IMR-90 (cell line): ENCODE data around the gene NEMF. TPM values are rescaled to one million over a fixed set of nuclear protein-coding genes. Genes with fewer than 3 reads are reported as not detected.
A peak's percentile ranks its signal among the peaks of the same experiment; 100 is the strongest.

Experiments
- ATAC-seq: fragments of 200-7000 bp; cut with Tn5 transposase; 2 replicates; pipeline ENCODE4 v1.9.1; 2020; ENCODE audit warnings: low read depth, mild to moderate bottlenecking, moderate library complexity
- BruUV-seq: library from RNA; stranded (reverse); fragments of 400-500 nt; replicated peaks from 2 replicates; lab custom pipeline; 2021; lab: Mats Ljungman, UMichigan
- CTCF ChIA-PET: fragments of 300-600 bp; formaldehyde crosslinking; extraction: SDS; loops from one replicate; lab custom pipeline; 2021; ENCODE audit warnings: antibody characterized with exemption; lab: Yijun Ruan, JAX
- POLR2A ChIA-PET: fragments of 300-600 bp; sonication (Branson Sonifier 250); formaldehyde crosslinking; loops from one replicate; lab custom pipeline; 2022; ENCODE audit warnings: antibody characterized with exemption; ENCODE audit not compliant: unreplicated experiment; lab: Charles Lee
- DNase-seq: peaks from one replicate; pipeline ENCODE4 v3.0.0; 2013
- H2AFZ ChIP-seq: replicated peaks from 2 replicates; pipeline ENCODE3; 2013; ENCODE audit warnings: low read length, mild to moderate bottlenecking; ENCODE audit not compliant: poor library complexity
- H2AK5ac ChIP-seq: 2 replicates; pipeline ENCODE4 v1.6.1; 2013; ENCODE audit warnings: low read depth, low read length, inconsistent platforms
- H2AK9ac ChIP-seq: replicated peaks from 2 replicates; pipeline ENCODE3; 2013; ENCODE audit warnings: mild to moderate bottlenecking, low read depth, low read length, moderate library complexity; ENCODE audit not compliant: poor library complexity
- H2BK120ac ChIP-seq: 2 replicates; pipeline ENCODE4 v1.6.1; 2013; ENCODE audit warnings: low read depth, low read length, inconsistent platforms
- H2BK15ac ChIP-seq: 3 replicates; pipeline ENCODE4 v1.6.1; 2013; ENCODE audit warnings: low read depth, low read length, inconsistent platforms
- H2BK20ac ChIP-seq: 2 replicates; pipeline ENCODE4 v1.6.1; 2013; ENCODE audit warnings: low read depth, mild to moderate bottlenecking, inconsistent platforms, low read length, moderate library complexity
- H2BK5ac ChIP-seq: 2 replicates; pipeline ENCODE4 v1.6.1; 2013; ENCODE audit warnings: mild to moderate bottlenecking, low read depth, low read length, inconsistent platforms; ENCODE audit not compliant: poor library complexity, severe bottlenecking
- H3K14ac ChIP-seq: replicated peaks from 2 replicates; pipeline ENCODE4 v1.6.1; 2013; ENCODE audit warnings: low read depth, low read length, inconsistent platforms
- H3K18ac ChIP-seq: 2 replicates; pipeline ENCODE4 v1.6.1; 2013; ENCODE audit warnings: low read depth, low read length, control low read depth
- H3K23ac ChIP-seq: 2 replicates; pipeline ENCODE4 v1.6.1; 2013; ENCODE audit warnings: low read depth, low read length, inconsistent platforms
- H3K27ac ChIP-seq: 2 replicates; pipeline ENCODE4 v1.5.1; 2013; ENCODE audit warnings: mild to moderate bottlenecking, control low read depth, low read length; ENCODE audit not compliant: insufficient read depth
- H3K27me3 ChIP-seq: 2 replicates; pipeline ENCODE4 v1.6.1; 2013; ENCODE audit warnings: low read length; ENCODE audit not compliant: control insufficient read depth, insufficient read depth
- H3K36me3 ChIP-seq: 2 replicates; pipeline ENCODE4 v1.6.1; 2013; ENCODE audit warnings: low read length, mixed read lengths; ENCODE audit not compliant: control insufficient read depth, insufficient read depth
- H3K4ac ChIP-seq: 2 replicates; pipeline ENCODE4 v1.6.1; 2013; ENCODE audit warnings: low read depth, low read length, inconsistent platforms
- H3K4me1 ChIP-seq: 2 replicates; pipeline ENCODE4 v1.6.1; 2013; ENCODE audit warnings: low read length, mixed read lengths; ENCODE audit not compliant: control insufficient read depth, insufficient read depth
- H3K4me2 ChIP-seq: 2 replicates; pipeline ENCODE4 v1.6.1; 2013; ENCODE audit warnings: low read depth, mild to moderate bottlenecking, control low read depth, low read length, moderate library complexity
- H3K4me3 ChIP-seq: 2 replicates; pipeline ENCODE4 v1.5.1; 2013; ENCODE audit warnings: low read depth, mild to moderate bottlenecking, control low read depth, low read length, moderate library complexity; ENCODE audit not compliant: insufficient read depth
- H3K56ac ChIP-seq: 2 replicates; pipeline ENCODE4 v1.6.1; 2013; ENCODE audit warnings: low read length, inconsistent platforms; ENCODE audit not compliant: insufficient read depth; ENCODE audit errors: extremely low read depth
- H3K79me1 ChIP-seq, 2 experiments: 2 replicates each; pipeline ENCODE4 v1.6.1; 2013; ENCODE audit warnings: low read length in 2 of 2, inconsistent platforms in 1 of 2, low read depth in 1 of 2
- H3K9ac ChIP-seq: 2 replicates; pipeline ENCODE4 v1.6.1; 2013; ENCODE audit warnings: low read depth, low read length, control low read depth
- H3K9me1 ChIP-seq: 2 replicates; pipeline ENCODE4 v1.6.1; 2013; ENCODE audit warnings: low read length, inconsistent platforms; ENCODE audit not compliant: insufficient read depth
- H3K9me3 ChIP-seq: 2 replicates; pipeline ENCODE4 v1.6.1; 2013; ENCODE audit warnings: low read length; ENCODE audit not compliant: control insufficient read depth, insufficient read depth
- H4K20me1 ChIP-seq: 2 replicates; pipeline ENCODE4 v1.6.1; 2013; ENCODE audit warnings: low read length, inconsistent platforms; ENCODE audit not compliant: insufficient read depth
- H4K5ac ChIP-seq: 2 replicates; pipeline ENCODE4 v1.6.1; 2013; ENCODE audit warnings: mild to moderate bottlenecking, low read depth, low read length, control low read depth
- H4K8ac ChIP-seq, 2 experiments: 2 replicates each; pipeline ENCODE4 v1.6.1; 2013; ENCODE audit warnings: low read depth in 2 of 2, low read length in 2 of 2, control low read depth in 1 of 2, inconsistent platforms in 1 of 2
- H4K91ac ChIP-seq: 2 replicates; pipeline ENCODE4 v1.6.1; 2013; ENCODE audit warnings: low read depth, low read length, inconsistent platforms; ENCODE audit not compliant: insufficient read depth
- BHLHE40 ChIP-seq: fragments of 150-350 bp; IDR thresholded peaks from 2 replicates; pipeline ENCODE4 v1.6.1; 2016; ENCODE audit warnings: mild to moderate bottlenecking, low read depth, low read length
- MAFK ChIP-seq: IDR thresholded peaks from 2 replicates; pipeline ENCODE4 v1.6.1; 2012; ENCODE audit warnings: low read depth, low read length, improper control_type of control experiment
- WGBS, 2 experiments: methylation state at CpG; one replicate each; pipeline versions ENCODE4 v1.1.5 to v1.1.7; 2013; ENCODE audit warnings: missing lambda C conversion rate in 2 of 2; ENCODE audit not compliant: insufficient read length in 1 of 2; ENCODE audit errors: extremely low coverage in 2 of 2; 5-methylcytosine and 5-hydroxymethylcytosine counted together
- dilution Hi-C: fragments of 300-500 bp; cut with HindIII; formaldehyde crosslinking; loops from one replicate; pipeline ENCODE4 v1.14.3; 2018; ENCODE audit warnings: low sequenced_read_pairs; ENCODE audit not compliant: unreplicated experiment
- in situ Hi-C: fragments of 300-500 bp; cut with MboI; formaldehyde crosslinking; loops from 3 replicates; pipeline ENCODE4 v1.14.3; 2019; ENCODE audit warnings: low sequenced_read_pairs, inconsistent platforms, mixed read lengths
- intact Hi-C: fragments of 100-400 bp; cut with micrococcal nuclease; formaldehyde crosslinking; loops from 2 replicates; pipeline ENCODE4 v1.10.0; 2022
- polyA plus RNA-seq, 3 experiments: library from polyadenylated mRNA; depleted of rRNA; stranded (reverse); fragments of >200 nt; gene quantifications; 2 replicates each; pipeline ENCODE4 v1.2.3, GENCODE V29; 2012; ENCODE audit warnings: low replicate concordance in 1 of 3
- total RNA-seq: library from RNA; depleted of rRNA; stranded (reverse); fragments of >200 nt; gene quantifications from 2 replicates; pipeline ENCODE4 v1.2.3, GENCODE V29; 2012

Gene NEMF
- total and polyA plus RNA-seq, 2 of the 4 experiments (the other 2 are of a cell fraction), result 19.5 to 30.5 TPM

DNA sequence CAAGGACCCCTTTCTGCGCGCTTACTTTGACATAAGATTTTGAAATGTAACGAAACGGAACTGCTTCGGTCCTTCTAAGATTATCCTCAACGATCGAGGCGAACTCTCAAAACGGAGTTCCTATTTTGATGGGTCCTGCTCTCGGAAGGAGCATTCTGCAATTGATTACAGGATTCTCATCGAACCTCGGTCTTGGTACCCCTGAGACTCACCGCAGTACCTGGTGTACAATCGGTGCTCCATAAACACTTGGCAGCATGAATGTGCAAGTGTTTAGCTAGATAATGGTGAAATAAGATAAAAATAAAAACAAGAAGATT lies 530 bp upstream of the NEMF start:
- ChIA-PET CTCF (interaction anchor here (0.6 to 3.2 kb wide), 8 partner anchors 8 to 342 kb away, joined by 3 to 41 read pairs (median 4); no protein-coding TSS in a partner anchor), POLR2A (interaction anchor here (0.5 to 0.6 kb wide), 2 partner anchors 151 to 261 kb away, joined by 4 to 11 read pairs; no protein-coding TSS in a partner anchor)
- peak overlapping the region; percentile 92 for H4K5ac ChIP-seq
- H2BK120ac ChIP-seq, result peak overlapping the region; percentile 95; the same call in 1 of the 2 replicates
- H4K8ac ChIP-seq, result peak overlapping the region; percentile 80 to 99
- H3K23ac ChIP-seq, result peak overlapping the region; percentile 70
- H2BK5ac ChIP-seq, result peak overlapping the region; percentile 89
- H2AK5ac ChIP-seq, result peak overlapping the region; percentile 54; the same call in 1 of the 2 replicates
- 0% methylated on average over 5 of the region's 14 CpGs; no CpG with 5 or more reads in 1 of the 2 experiments for WGBS, 2 experiments
- ATAC-seq (peak; percentile 4), DNase-seq (no peak)
- H3K14ac ChIP-seq, result peak overlapping the region; percentile 94
- H3K56ac ChIP-seq, result peak overlapping the region; percentile 91
- intact Hi-C loops (loop anchor here (5.0 kb wide), 1 partner anchor 221 kb away; no protein-coding TSS in a partner anchor), in situ Hi-C loops (no loop called here), dilution Hi-C loops (loop anchor here (25.0 kb wide), 1 partner anchor 134 kb away; no protein-coding TSS in a partner anchor)
- H3K9ac ChIP-seq, result peak overlapping the region; percentile 99
- no peaks in the 10 kb centered on the region; the same call in 1 of the 2 replicates for H4K20me1 ChIP-seq
- H3K18ac ChIP-seq, result peak overlapping the region; percentile 6
- H4K91ac ChIP-seq, result peak overlapping the region; percentile 93
- TF ChIP-seq MAFK (no peak), BHLHE40 (0 out of 2 replicates have a peak, but pooled peaks have one; percentile 1)
- peak overlapping the region; percentile 72 for H3K4ac ChIP-seq
- H2AK9ac ChIP-seq, result no peak overlapping the region
- H3K36me3 ChIP-seq, result peaks cover 4% of the 10 kb centered on the region
- peak overlapping the region; percentile 97; the same call in 1 of the 3 replicates for H2BK15ac ChIP-seq
- no peaks in the 10 kb centered on the region for H3K4me1 ChIP-seq
- peak overlapping the region; percentile 76 for H3K4me2 ChIP-seq
- peak overlapping the region; percentile 97 for H3K27ac ChIP-seq
- no peaks in the 10 kb centered on the region for H3K9me1 ChIP-seq
- H3K27me3 ChIP-seq, result no peaks in the 10 kb centered on the region
- BruUV-seq, result no TSS peak
- H3K4me3 ChIP-seq, result peak overlapping the region; percentile 89
- peaks cover 7 to 18% of the 10 kb centered on the region in 2 experiments for H3K79me1 ChIP-seq
- peak overlapping the region; percentile 92 for H2AFZ ChIP-seq
- H3K9me3 ChIP-seq, result no peaks in the 10 kb centered on the region
- H2BK20ac ChIP-seq, result 0 out of 2 replicates have a peak overlapping the region, but pooled peaks have one; percentile 1
